ENCODE results near the gene UBE2O. TPM values are rescaled to one million over a fixed set of nuclear protein-coding genes. Genes with fewer than 3 reads are reported as not detected.

UBE2O gene
- total RNA-seq, 1 experiment from 2014 or later, result 52.6 TPM

DNA sequence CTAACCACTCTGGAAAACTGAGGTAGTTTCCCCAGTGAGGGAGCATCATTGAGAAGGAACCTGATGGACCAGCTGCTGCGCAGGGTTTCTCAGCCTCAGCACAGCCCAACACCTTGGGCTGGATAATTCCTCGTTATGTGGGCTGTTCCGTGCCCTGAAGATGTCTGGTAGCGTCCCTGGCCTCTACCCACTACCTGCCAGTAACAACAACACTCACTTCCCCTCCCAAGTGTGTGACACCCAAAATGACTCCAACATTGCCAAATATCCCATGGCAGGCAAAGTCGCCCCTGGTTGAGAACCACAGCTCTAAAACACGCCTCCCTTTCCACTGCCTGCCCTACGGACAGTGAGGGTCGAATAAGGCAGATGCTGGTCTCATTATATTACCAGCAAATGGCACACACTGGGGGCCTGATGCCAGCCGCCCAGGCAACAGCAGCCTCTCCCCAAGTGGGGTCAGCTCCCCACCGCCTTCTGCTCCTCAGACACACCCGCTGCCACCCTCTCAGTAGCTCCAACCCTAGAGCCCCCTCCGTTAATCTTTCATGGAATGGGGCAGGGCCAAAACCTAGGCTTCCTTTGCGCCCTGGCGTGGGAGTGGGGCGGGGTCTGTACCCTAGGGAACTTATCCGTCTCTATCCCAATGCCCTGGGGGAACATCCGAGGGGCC is 47.3 kb upstream of the UBE2O start:
- TF ChIP-seq, protein P1, sequence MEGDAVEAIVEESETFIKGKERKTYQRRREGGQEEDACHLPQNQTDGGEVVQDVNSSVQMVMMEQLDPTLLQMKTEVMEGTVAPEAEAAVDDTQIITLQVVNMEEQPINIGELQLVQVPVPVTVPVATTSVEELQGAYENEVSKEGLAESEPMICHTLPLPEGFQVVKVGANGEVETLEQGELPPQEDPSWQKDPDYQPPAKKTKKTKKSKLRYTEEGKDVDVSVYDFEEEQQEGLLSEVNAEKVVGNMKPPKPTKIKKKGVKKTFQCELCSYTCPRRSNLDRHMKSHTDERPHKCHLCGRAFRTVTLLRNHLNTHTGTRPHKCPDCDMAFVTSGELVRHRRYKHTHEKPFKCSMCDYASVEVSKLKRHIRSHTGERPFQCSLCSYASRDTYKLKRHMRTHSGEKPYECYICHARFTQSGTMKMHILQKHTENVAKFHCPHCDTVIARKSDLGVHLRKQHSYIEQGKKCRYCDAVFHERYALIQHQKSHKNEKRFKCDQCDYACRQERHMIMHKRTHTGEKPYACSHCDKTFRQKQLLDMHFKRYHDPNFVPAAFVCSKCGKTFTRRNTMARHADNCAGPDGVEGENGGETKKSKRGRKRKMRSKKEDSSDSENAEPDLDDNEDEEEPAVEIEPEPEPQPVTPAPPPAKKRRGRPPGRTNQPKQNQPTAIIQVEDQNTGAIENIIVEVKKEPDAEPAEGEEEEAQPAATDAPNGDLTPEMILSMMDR (conservative IDR thresholded peaks at IDR 0.05), result no peak

More for the DNA sequence above, 47.3 kb upstream of the UBE2O start:
- Histone ChIP-seq H3K79me2 (ENCODE audit: insufficient read depth, low read length) (no peaks in the 10 kb centered on the region), H2BK20ac (ENCODE audit: low read depth, low read length, poor library complexity, severe bottlenecking) (no peak overlapping the region), H2BK120ac (ENCODE audit: low read depth, low read length, poor library complexity, severe bottlenecking) (no peak overlapping the region), H3K18ac (ENCODE audit: insufficient read length, low read depth, low read length) (no peak overlapping the region), H3T11ph (ENCODE audit: low read length) (no peak overlapping the region), H4K91ac (ENCODE audit: insufficient read length, low read depth, low read length) (no peak overlapping the region), H2AK5ac (ENCODE audit: insufficient read length, low read length) (no peak overlapping the region), H3K56ac (ENCODE audit: insufficient read length, low read depth, low read length) (no peak overlapping the region), H4K5ac (ENCODE audit: insufficient read length, low read depth, low read length) (no peak overlapping the region), H3K27me3 (ENCODE audit: insufficient read depth, low read length) (no peaks in the 10 kb centered on the region), H3K4me2 (ENCODE audit: insufficient read depth, insufficient read length, low read length) (peak overlapping the region; percentile 79), H4K20me1 (ENCODE audit: control insufficient read depth, insufficient read depth, insufficient read length) (no peaks in the 10 kb centered on the region), H2BK5ac (ENCODE audit: insufficient read length, low read length) (no peak overlapping the region), H4K8ac (replicated peaks; ENCODE audit: insufficient read length, low read depth, low read length) (no peak overlapping the region), H3K23me2 (ENCODE audit: insufficient read length, low read depth, low read length, poor library complexity, severe bottlenecking) (peaks cover 9% of the 10 kb centered on the region), H3K4ac (ENCODE audit: low read depth, low read length) (no peak overlapping the region), H3K4me1 (ENCODE audit: insufficient read depth, low read length) (peaks cover 3% of the 10 kb centered on the region; the same call in 1 of the 2 replicates), H3K79me1 (ENCODE audit: insufficient read depth, low read depth, low read length, poor library complexity, severe bottlenecking) (no peaks in the 10 kb centered on the region), H2AFZ (ENCODE audit: low read length) (no peak overlapping the region), H3K14ac (ENCODE audit: insufficient read depth, low read length) (no peak overlapping the region), H2BK12ac (ENCODE audit: insufficient read length, low read depth, low read length) (no peak overlapping the region), H3K27ac (ENCODE audit: insufficient read length, low read depth, low read length) (no peak overlapping the region), H3K9me3 (ENCODE audit: control insufficient read depth, low read depth, low read length) (no peaks in the 10 kb centered on the region), H2BK15ac (ENCODE audit: low read depth, low read length) (no peak overlapping the region), H3K9ac (ENCODE audit: extremely low read depth, insufficient read length, low read length) (no peak overlapping the region), H3K23ac (ENCODE audit: insufficient read length, low read depth, low read length) (no peak overlapping the region)
- peaks cover 50 to 58% of the 10 kb centered on the region in 2 experiments for H3K4me1 Mint-ChIP-seq
- H3K4me3 Mint-ChIP-seq, result peak overlapping the region; percentile 79 to 90
- no peaks in the 10 kb centered on the region; a peak in 2 of 7 replicates for H3K36me3 Mint-ChIP-seq (ENCODE audit: insufficient read depth in 1 of 3, low read depth in 3 of 3)
- DNase-seq, result no peak
- H3K27ac Mint-ChIP-seq, result no peak overlapping the region; a peak in 2 of 7 replicates
- no CpG with 5 or more reads among the region's 17 CpGs for WGBS (ENCODE audit: extremely low coverage, insufficient read length, low lambda C conversion rate)
- no peaks in the 10 kb centered on the region; a peak in 1 of 5 replicates for H3K9me3 Mint-ChIP-seq
- H3K27me3 Mint-ChIP-seq (ENCODE audit: low read depth), result peaks cover 7% of the 10 kb centered on the region
